Left ventricle myocardium inferior (tissue), 1 donor: ENCODE data around the gene NKIRAS1. TPM values are rescaled to one million over a fixed set of nuclear protein-coding genes. Genes with fewer than 3 reads are reported as not detected.

Source experiments
- DNase-seq: peaks from one replicate; pipeline ENCODE4 v3.0.0-alpha.2; 2020
- H3K27ac ChIP-seq: fragments of 200-600 bp; replicated peaks from 2 replicates; pipeline ENCODE4 v1.8.0; 2021
- H3K27me3 ChIP-seq: fragments of 200-600 bp; 2 replicates; pipeline ENCODE4 v1.8.0; 2021; ENCODE audit warnings: low read depth
- H3K36me3 ChIP-seq: fragments of 200-600 bp; 2 replicates; pipeline ENCODE4 v1.8.0; 2021
- H3K4me1 ChIP-seq: fragments of 200-600 bp; 2 replicates; pipeline ENCODE4 v1.8.0; 2021
- H3K4me3 ChIP-seq: fragments of 200-600 bp; 2 replicates; pipeline ENCODE4 v1.8.0; 2021; ENCODE audit warnings: mild to moderate bottlenecking, moderate library complexity
- H3K9me3 ChIP-seq: fragments of 200-600 bp; replicated peaks from 2 replicates; pipeline ENCODE4 v1.8.0; 2021
- intact Hi-C: fragments of 100-400 bp; cut with micrococcal nuclease; formaldehyde crosslinking; loops from one replicate; pipeline ENCODE4 v1.11.0; 2022
- total RNA-seq: library from RNA; stranded (reverse); fragmentation: NEBNext Ultra II Directional; extraction: Animal tissue kit (Norgen Biotek cat#: 25700); gene quantifications from one replicate; pipeline ENCODE4 v1.2.1, GENCODE V29; 2021
- TF ChIP-seq, protein P1 (sequence below): fragments of 200-600 bp; IDR thresholded peaks from 2 replicates; pipeline ENCODE4 v1.8.0; 2021; ENCODE audit warnings: antibody characterized with exemption, mild to moderate bottlenecking, borderline replicate concordance
- donor health status: DM: no; HTN: yes; CAD: no; lungs with severe emphysema.

Gene NKIRAS1
- total RNA-seq, 1 donor from 2014 or later, result 20.8 TPM

DNA sequence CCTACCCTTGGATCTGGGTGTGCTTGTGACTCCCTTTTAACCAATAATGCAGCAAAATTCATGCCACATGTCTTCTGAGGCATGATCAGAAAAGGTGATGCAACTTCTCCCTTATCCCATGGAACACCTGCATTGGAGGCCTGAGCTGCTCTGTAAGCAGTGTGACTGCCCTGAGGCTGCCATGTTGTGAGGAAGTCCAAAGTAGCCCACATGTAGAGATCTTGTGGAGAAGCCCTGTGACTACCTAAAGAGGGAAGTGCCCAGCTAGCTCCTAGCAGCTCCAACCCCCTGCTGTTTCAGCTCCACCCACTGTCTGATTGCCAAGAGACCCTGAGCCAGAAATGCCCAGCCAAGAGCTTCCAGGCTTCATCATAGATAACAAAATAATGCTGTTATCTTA is 21.9 kb upstream of the NKIRAS1 start:
- H3K27ac ChIP-seq, result no peak overlapping the region
- H3K27me3 ChIP-seq, result no peaks in the 10 kb centered on the region
- H3K36me3 ChIP-seq, result no peaks in the 10 kb centered on the region
- no peak overlapping the region for H3K4me3 ChIP-seq
- H3K9me3 ChIP-seq, result no peaks in the 10 kb centered on the region
- TF ChIP-seq, protein P1, sequence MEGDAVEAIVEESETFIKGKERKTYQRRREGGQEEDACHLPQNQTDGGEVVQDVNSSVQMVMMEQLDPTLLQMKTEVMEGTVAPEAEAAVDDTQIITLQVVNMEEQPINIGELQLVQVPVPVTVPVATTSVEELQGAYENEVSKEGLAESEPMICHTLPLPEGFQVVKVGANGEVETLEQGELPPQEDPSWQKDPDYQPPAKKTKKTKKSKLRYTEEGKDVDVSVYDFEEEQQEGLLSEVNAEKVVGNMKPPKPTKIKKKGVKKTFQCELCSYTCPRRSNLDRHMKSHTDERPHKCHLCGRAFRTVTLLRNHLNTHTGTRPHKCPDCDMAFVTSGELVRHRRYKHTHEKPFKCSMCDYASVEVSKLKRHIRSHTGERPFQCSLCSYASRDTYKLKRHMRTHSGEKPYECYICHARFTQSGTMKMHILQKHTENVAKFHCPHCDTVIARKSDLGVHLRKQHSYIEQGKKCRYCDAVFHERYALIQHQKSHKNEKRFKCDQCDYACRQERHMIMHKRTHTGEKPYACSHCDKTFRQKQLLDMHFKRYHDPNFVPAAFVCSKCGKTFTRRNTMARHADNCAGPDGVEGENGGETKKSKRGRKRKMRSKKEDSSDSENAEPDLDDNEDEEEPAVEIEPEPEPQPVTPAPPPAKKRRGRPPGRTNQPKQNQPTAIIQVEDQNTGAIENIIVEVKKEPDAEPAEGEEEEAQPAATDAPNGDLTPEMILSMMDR, result no peak
- no peaks in the 10 kb centered on the region for H3K4me1 ChIP-seq
- DNase-seq, result no peak
- intact Hi-C loops, result no loop called here

DNA sequence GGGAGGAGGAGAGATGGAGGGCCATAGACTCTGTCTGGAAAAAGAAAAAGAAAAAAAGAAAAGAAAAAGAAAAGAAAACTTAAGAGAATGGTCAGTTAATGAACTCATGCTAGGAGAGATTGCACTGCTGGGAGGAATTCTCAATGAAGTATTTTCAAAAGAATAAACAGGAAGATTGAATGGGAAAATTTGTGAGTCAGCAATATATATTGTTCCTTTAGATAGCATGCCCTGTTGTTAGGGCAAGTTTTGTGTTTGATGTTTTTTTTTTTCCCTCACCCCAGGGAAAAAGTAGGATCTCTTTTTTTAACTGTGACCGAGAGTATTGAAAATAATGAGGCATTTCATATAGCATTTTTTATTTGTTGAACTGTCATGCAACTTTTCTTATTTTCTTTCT is 20.5 kb upstream of the NKIRAS1 start:
- no peaks in the 10 kb centered on the region for H3K36me3 ChIP-seq
- H3K9me3 ChIP-seq, result no peaks in the 10 kb centered on the region
- DNase-seq, result no peak
- intact Hi-C loops, result no loop called here
- H3K4me3 ChIP-seq, result no peak overlapping the region
- TF ChIP-seq, protein P1, result no peak
- H3K4me1 ChIP-seq, result no peaks in the 10 kb centered on the region
- H3K27me3 ChIP-seq, result no peaks in the 10 kb centered on the region
- H3K27ac ChIP-seq, result no peak overlapping the region

DNA sequence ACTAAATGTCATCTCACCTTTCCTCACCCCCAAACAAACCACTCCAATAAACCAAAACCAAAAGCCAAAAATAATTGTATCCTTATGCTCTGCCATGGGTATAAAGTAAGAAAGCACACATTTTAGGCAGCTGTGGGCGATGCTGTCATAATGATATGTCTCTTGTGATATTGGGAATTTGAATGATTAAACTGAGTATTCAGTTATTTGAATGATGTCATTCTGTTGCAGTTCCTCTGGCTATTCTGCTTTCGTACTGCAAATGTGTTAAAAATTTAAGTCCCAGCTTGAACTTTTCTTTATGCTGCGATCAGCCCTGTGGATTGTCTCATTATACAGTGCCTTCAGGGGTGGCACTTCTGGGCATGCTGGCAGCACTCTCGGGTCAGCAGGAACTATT is 17.5 kb upstream of the NKIRAS1 start:
- no peak for DNase-seq
- Histone ChIP-seq H3K9me3 (no peaks in the 10 kb centered on the region), H3K4me3 (no peak overlapping the region), H3K27me3 (no peaks in the 10 kb centered on the region), H3K4me1 (no peaks in the 10 kb centered on the region), H3K36me3 (no peaks in the 10 kb centered on the region), H3K27ac (no peak overlapping the region)
- intact Hi-C loops, result no loop called here
- TF ChIP-seq, protein P1, result no peak

DNA sequence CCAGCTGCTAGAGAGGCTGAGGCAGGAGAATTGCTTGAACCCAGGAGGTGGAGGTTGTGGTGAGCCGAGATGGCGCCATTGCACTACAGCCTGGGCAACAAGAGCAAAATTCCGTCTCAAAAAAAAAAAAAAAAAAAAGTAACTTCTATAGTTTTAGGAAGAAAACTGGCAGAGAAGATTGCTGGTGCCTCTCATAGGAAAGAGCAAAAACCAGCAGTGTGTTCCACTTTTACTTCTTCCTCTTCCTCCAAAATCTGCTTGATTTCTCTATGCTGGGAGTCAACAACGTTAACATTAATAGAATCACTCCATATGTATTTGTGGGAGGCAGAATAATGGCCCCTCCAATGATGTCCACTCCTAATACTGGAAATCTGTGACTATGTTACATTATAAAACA is 15.8 kb upstream of the NKIRAS1 start:
- no peaks in the 10 kb centered on the region for H3K27me3 ChIP-seq
- no peaks in the 10 kb centered on the region for H3K4me1 ChIP-seq
- no peaks in the 10 kb centered on the region for H3K9me3 ChIP-seq
- H3K4me3 ChIP-seq, result no peak overlapping the region
- TF ChIP-seq, protein P1, result no peak
- no peaks in the 10 kb centered on the region for H3K36me3 ChIP-seq
- intact Hi-C loops, result no loop called here
- no peak overlapping the region for H3K27ac ChIP-seq
- DNase-seq, result no peak

DNA sequence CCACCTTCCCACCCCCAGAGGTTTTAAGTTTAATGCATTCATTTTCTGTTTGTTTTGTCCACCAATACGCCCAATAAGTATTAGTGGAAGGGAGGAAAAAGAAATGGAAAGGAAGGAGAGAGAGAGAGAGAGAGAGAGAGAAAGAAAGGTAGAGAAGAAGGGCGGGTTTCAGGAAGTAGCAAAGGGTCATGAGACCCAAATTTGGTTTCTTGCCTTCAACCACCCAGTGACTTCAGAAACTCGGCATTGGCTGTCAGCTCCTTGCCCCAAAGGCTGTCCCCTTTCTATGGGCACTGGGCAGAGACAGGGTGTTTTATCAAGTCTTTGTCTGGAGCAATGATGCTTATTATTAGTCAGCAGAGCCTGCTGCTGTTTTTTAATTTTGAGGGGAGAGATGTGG is 14.8 kb upstream of the NKIRAS1 start:
- Histone ChIP-seq H3K4me1 (no peaks in the 10 kb centered on the region), H3K36me3 (no peaks in the 10 kb centered on the region), H3K9me3 (no peaks in the 10 kb centered on the region), H3K4me3 (no peak overlapping the region), H3K27me3 (no peaks in the 10 kb centered on the region), H3K27ac (no peak overlapping the region)
- no peak for DNase-seq
- intact Hi-C loops, result no loop called here
- TF ChIP-seq, protein P1, result no peak

DNA sequence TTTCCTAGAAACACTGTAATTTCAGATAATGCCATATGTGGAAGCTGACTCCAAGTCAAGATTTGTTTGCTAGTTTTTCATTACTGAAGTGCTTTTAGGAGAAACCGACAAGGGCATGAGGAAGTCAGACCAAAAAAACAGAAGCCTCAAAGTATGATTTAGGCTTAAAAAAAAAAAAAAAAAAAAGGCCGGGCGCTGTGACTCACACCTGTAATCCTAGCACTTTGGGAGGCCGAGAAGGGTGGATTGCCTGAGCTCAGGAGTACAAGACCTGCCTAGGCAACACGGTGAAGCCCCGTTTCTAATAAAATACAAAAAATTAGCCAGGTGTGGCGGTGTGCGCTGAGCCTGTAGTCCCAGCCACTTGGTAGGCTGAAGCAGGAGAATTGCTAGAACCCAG is 11.7 kb upstream of the NKIRAS1 start:
- no peak for DNase-seq
- no peaks in the 10 kb centered on the region for H3K4me1 ChIP-seq
- intact Hi-C loops, result no loop called here
- H3K36me3 ChIP-seq, result no peaks in the 10 kb centered on the region
- H3K4me3 ChIP-seq, result no peak overlapping the region
- no peak overlapping the region for H3K27ac ChIP-seq
- no peaks in the 10 kb centered on the region for H3K27me3 ChIP-seq
- TF ChIP-seq, protein P1, result no peak
- H3K9me3 ChIP-seq, result no peaks in the 10 kb centered on the region
